HG02970 (cell line): ENCODE results near the gene ANGPTL2.

ENCODE experiments used
- ATAC-seq: cut with Tn5 transposase; IDR thresholded peaks from one replicate; pipeline ENCODE4 v1.9.1; 2021; ENCODE audit warnings: mild to moderate bottlenecking, moderate library complexity, moderate number of reproducible peaks; ENCODE audit not compliant: unreplicated experiment, low FRiP score

Gene ANGPTL2

GRCh38 chr9:127058011-127058644, 64.3 kb downstream of the ANGPTL2 start:
- ATAC-seq, result no peak

- no peak for ATAC-seq
Observed at GRCh38 chr9:127056446-127056845, 66.0 kb downstream of the ANGPTL2 start.

- no peak for ATAC-seq
Observed at GRCh38 chr9:127055745-127056402, 66.6 kb downstream of the ANGPTL2 start.

GRCh38 chr9:127053960-127054359, 68.5 kb downstream of the ANGPTL2 start:
- no peak for ATAC-seq

- no peak for ATAC-seq
Observed at GRCh38 chr9:127053057-127053821, 69.2 kb downstream of the ANGPTL2 start.

- no peak for ATAC-seq
Observed at GRCh38 chr9:127051881-127052595, 70.4 kb downstream of the ANGPTL2 start.

GRCh38 chr9:127050591-127051001, 71.8 kb downstream of the ANGPTL2 start:
- no peak for ATAC-seq

GRCh38 chr9:127050152-127050551, 72.3 kb downstream of the ANGPTL2 start:
- no peak for ATAC-seq

- no peak for ATAC-seq
Observed at GRCh38 chr9:127049581-127049980, 72.9 kb downstream of the ANGPTL2 start.

- no peak for ATAC-seq
Observed at GRCh38 chr9:127049044-127049443, 73.4 kb downstream of the ANGPTL2 start.

GRCh38 chr9:127047971-127048370, 74.5 kb downstream of the ANGPTL2 start:
- no peak for ATAC-seq

- no peak for ATAC-seq
Observed at GRCh38 chr9:127045148-127045547, 77.3 kb downstream of the ANGPTL2 start.

GRCh38 chr9:127039492-127039891, 82.9 kb downstream of the ANGPTL2 start:
- ATAC-seq, result no peak

- ATAC-seq, result no peak
Observed at GRCh38 chr9:127038531-127038930, 83.9 kb downstream of the ANGPTL2 start.
